SIG-M5 (cell line): ENCODE data around the gene DEFB112.

Experiments
- DNase-seq: peaks from one replicate; lab custom pipeline; 2025; lab: John Stamatoyannopoulos, UW

DEFB112 gene

GRCh38 chr6:49995278-49995677, 54.5 kb downstream of the DEFB112 start:
- DNase-seq: no peak
